ENCODE results near the gene ITGAL.
"Not testable (repeated sequence)": the region's sequence is repeated elsewhere in the genome, so short reads cannot be mapped to it uniquely, and the experiment has no call there.

ITGAL gene

GRCh38 chr16:30458561-30459394 lies 13.8 kb upstream of the ITGAL start:
- DNase-seq = peak; percentile 87

DNA sequence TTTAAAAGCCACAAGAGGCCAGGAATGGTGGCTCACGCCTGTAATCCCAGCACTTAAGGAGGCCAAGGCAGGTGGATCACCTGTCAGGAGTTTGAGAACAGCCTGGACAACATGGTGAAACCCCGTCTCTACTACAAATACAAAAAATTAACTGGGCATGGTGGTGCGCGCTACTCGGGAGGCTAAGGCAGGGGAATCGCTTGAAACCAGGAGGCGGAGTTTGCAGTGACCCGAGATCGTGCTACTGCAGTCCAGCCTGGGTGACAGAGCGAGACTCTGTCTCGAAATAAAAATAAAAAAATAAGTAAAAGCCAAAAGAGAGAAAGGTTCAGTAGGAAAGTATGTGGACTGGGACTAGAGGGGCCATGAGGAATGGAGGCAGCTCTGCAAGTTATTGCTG lies 13.1 kb upstream of the ITGAL start:
- no peak for DNase-seq

GRCh38 chr16:30461426-30461825 lies 11.1 kb upstream of the ITGAL start:
- not testable (repeated sequence) for DNase-seq

GRCh38 chr16:30464078-30464477 lies 8.5 kb upstream of the ITGAL start:
- DNase-seq = no peak

DNA sequence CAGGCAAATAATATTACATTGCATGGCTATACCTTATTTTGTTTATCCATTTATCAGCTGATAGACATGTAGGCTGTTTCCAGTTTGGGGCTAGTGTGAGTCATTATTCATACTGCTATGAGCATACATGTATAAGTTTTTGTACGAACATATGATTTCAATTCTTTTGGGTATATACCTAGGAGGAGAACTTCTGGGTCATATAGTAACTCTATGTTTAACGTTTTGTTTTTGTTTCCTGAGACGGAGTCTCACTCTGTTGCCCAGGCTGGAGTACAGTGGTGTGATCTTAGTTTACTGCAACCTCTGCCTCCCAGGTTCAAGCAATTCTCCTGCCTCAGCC lies 2.4 kb upstream of the ITGAL start:
- DNase-seq = no peak

- DNase-seq = no peak
These were observed 1.9 kb upstream of the ITGAL start for GRCh38 chr16:30470632-30470995.

DNA sequence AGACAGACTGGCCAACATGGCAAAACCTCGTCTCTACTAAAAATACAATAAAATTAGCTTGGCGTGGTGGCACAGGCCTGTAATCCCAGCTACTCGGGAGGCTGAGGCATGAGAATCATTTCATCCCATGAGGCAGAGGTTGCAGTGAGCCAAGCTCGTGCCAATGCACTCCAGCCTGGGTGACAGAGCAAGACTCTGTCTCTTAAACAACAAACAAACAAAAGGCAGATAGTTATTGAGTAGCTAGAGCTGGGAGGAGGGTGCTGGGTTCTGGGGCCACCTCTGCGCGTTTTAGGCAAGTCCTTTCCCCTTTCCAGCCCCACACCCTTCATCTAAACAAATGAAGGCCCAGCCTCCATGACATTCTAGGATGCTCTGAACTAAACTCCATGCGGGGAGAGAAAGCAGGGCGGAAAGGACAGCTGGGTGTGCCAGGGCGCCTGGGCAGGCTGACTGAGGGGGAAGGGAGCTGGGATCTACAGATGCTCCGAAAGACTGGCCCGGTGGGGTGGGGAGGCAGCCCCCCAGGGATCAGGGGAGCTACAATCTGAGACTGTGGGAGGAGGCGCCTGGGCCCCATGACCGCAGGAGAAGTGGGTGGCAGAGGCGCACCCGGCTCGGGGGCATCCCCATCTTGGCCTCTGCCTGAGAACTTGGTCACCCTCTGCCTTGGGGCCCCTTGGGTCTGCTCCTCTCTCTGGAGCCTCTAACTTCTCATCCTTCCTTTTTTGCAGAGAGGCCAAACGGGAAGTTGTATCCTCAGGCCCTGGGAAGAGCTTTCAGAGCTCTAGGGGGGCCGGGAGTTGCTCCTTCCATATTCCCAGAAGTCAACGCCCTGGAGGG lies 910 bp downstream of the ITGAL start:
- no peak for DNase-seq

GRCh38 chr16:30474074-30474452 lies 1.5 kb downstream of the ITGAL start:
- DNase-seq = no peak

- DNase-seq = no peak
These were observed 2.1 kb downstream of the ITGAL start for GRCh38 chr16:30474684-30475083.

DNA sequence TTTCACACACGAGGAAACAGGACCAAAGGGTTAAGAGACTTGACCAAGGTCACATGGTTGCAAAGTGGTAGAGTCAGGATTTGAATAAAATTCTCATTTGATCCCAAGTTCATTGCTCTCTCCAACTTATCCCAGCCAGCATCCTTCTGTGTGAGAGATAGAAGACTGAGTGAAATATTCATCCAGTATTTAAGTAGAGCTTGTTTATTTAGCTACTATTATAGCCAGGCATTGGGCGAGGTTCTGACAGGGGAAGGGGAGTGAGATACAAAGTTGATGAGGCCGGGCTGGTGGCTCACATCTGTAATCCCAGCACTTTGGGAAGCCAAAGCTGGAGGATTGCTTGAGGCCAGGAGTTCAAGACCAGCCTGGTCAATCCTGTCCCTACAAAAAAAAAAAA lies 4.4 kb downstream of the ITGAL start:
- no peak for DNase-seq

DNA sequence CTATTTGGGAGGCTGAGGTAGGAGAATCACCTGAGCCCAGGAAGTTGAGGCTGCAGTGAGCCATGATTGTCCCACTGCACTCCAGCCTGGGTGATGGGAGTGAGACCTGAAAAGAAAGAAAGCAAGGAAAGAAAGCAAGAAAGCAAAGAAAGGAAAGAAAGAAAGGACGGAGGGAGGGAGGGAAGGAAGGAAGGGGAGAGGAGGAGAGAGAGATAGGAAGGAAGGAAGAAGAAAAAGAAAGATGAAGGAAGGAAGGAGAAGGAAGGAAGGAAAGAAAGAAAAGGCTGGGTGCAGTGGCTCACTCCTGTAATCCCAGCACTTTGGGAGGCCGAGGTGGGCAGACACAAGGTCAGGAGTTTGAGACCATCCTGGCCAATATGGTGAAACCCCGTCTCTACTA lies 5.2 kb downstream of the ITGAL start:
- DNase-seq = not testable (repeated sequence)

GRCh38 chr16:30478766-30479478 lies 6.4 kb downstream of the ITGAL start:
- no peak for DNase-seq

GRCh38 chr16:30481381-30481780 lies 8.8 kb downstream of the ITGAL start:
- DNase-seq = no peak

GRCh38 chr16:30482366-30482765 lies 9.8 kb downstream of the ITGAL start:
- peak; percentile 69 for DNase-seq

- DNase-seq = no peak
These were observed 12.3 kb downstream of the ITGAL start for GRCh38 chr16:30484887-30485286.

DNA sequence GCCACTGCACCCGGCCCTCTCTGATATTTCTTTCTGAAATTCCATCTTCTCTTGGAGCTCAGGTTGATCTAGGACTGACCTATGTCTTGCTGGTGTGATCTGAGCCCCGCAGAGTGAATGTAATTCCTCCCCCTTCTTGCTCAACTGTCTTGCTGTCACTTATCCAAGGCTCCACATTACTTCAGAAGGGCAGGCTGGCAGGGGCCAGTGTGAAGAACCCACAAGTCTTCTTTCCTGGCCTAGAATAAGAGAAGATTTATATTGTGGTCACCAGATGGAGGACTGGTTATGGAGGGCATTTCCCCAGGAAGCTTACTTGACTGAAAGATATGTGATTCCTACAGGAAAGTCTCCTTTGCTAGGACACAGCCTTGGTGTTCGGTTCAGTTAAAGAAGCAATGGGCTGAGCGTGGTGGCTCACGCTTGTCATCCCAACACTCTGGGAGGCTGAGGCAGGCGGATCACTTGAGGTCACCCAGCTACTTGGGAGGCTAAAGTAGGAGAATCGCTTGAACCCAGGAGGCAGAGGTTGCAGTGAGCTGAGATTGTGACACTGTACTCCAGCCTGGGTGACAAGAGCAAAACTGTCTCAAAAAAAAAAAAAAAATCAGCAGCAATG lies 13.4 kb downstream of the ITGAL start:
- no peak for DNase-seq

DNA sequence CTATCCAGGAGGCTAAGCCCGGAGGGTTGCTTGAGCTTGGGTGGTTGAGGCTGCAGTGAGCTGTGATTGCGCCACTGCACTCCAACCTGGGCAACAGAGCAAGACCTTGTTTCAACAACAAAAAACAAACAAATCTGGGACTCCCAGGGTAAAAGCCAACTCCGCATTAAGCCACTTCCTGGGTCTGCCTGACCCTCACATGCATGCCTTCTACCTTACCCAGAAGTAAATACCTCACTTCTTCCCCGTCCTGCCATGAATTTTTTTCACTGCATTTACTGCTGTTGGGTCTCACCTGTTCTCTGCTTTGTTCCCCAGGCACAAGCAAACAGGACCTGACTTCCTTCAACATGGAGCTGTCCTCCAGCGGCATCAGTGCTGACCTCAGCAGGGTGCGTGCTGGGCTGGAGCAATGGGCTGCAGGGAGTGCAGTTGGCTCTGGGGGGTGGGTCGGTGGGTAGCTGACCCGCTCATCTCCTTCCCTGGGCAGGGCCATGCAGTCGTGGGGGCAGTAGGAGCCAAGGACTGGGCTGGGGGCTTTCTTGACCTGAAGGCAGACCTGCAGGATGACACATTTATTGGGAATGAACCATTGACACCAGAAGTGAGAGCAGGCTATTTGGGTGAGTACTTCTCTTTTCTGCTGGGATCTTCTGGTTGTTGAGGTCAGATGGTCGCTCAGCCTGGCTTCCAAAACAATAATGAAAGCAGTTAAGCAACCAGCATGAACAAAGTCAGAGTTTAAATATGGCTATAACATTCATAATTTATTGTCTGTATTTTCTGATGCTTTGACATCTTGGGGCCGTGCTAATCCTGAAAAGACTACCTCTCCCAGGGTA lies 16.4 kb downstream of the ITGAL start:
- DNase-seq = peak; percentile 63

GRCh38 chr16:30490210-30490609 lies 17.7 kb downstream of the ITGAL start:
- DNase-seq = peak; percentile 36

DNA sequence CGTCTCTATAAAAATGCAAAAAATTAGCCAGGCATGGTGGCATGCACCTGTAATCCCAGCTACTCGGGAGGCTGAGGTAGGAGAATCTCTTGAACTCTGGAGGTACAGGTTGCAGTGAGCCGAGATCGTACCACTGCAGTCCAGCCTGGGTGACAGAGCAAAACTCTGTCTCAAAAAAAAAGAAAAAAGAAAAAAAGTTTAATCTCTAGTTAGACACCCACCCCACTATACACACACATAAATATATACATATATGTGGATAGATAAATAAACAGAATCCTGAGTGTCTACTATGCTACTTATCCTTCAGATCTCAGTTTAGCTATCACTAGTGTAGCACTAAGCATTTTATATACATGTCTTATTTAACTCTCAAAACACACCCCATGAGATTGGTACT lies 18.7 kb downstream of the ITGAL start:
- no peak for DNase-seq

GRCh38 chr16:30491744-30492308 lies 19.3 kb downstream of the ITGAL start:
- peak; percentile 95 for DNase-seq

DNA sequence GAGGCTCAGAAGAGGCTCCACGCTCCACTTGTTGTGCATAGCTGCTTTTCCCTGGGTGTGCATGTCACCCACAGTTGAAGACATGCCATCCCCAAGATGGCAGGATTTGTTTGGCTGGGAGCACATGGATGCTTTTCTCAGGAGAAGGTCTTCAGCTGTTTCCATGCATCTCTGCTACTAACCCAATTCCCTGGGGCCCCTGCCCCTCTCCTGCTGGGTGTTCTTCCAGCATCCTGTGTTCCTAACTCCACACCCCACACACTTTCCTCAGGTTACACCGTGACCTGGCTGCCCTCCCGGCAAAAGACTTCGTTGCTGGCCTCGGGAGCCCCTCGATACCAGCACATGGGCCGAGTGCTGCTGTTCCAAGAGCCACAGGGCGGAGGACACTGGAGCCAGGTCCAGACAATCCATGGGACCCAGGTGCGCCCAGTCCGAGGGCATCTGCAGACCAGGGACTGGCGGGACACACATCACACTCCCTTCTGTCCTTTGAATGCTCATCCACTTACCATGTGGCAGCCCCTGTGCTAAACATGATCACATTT lies 21.5 kb downstream of the ITGAL start:
- DNase-seq = no peak

GRCh38 chr16:30494709-30495108 lies 22.2 kb downstream of the ITGAL start:
- no peak for DNase-seq
